CD4-positive, alpha-beta T cell treated with Interferon alpha-2 for 1 hour (primary cell): Measurements from ENCODE around the gene HBA2.
"Not testable (repeated sequence)": the region's sequence is repeated elsewhere in the genome, so short reads cannot be mapped to it uniquely, and the experiment has no call there.

ENCODE experiments used
- DNase-seq, 2 donors: peaks; one replicate each; pipeline ENCODE4 v3.0.0-alpha.2; 2020 to 2022

The HBA2 gene

DNA sequence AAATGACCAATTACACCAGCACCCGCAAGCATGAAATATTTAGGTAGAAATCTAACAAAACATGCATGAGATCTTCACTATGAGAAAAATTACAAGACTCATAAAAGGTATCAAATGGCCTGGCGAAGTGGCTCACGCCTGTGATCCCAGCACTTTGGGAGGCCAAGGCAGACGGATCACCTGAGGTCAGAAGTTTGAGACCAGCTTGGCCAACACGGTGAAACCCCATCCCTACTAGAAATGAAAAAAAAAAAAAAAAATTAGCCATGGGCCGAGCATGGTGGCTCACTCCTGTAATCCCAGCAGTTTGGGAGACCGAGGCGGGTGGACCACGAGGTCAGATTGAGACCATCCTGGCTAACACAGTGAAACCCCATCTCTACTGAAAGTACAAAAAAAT lies 31.4 kb downstream of the HBA2 start:
- not testable (repeated sequence) for DNase-seq

DNA sequence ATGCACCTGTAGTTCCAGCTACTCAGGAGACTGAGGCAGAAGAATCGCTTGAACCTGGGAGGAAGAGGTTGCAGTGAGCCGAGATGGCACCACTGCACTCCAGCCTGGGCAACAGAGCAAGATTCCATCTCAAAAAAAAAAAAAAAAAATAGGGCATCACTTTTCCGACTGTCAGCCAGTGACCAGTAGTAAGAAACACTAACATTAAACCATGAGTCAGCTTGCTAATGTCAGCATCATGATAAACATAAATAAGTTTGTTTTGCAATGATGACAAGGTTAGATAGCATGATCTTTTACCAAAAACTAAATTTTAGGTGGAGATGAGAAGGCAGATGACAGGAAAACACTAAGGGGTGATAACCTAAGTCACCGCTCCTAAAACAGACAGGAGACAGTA lies 36.7 kb downstream of the HBA2 start:
- not testable (repeated sequence) for DNase-seq

DNA sequence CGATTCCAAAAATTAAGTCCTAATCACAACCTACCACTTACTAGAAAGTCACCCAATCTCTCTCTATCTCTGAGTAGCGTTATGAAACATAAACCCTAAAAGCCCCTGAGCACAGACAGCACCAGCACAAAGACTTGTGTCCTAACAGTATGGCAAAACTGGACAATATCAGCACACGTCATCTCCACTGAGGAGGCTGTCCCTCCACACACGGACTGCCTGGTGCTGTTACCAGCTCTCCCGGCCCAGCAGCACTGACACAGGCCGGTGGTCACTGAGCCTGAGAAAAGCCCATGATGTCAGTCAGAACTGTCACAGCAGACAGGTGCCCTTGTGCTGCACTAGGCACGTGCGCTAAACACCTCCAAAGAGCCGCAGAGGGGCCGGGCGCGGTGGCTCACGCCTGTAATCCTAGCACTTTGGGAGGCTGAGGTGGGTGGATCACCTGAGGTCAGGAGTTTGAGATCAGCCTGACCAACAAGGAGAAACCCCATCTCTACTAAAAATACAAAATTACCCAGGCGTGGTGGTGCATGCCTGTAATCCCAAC lies 39.0 kb downstream of the HBA2 start:
- not testable (repeated sequence) for DNase-seq

DNA sequence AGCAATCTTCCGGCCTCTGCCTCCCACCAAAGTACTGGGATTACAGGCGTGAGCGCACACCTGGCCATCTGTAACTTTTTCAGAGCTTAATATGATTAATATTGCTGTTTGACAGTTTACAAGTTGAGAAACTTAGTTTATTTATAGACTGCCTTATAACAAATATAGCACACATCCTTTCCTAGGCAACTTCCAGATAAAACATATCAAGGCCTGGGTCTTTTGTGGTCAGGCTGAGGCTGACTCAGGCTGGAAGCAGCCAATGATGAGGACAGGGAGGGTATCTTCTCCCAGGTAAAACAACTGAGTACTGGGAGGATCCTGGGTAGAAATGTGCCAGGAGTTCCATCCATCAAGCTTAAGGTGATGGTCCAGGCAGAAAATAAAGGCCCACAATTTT lies 40.3 kb downstream of the HBA2 start:
- DNase-seq: no peak

DNA sequence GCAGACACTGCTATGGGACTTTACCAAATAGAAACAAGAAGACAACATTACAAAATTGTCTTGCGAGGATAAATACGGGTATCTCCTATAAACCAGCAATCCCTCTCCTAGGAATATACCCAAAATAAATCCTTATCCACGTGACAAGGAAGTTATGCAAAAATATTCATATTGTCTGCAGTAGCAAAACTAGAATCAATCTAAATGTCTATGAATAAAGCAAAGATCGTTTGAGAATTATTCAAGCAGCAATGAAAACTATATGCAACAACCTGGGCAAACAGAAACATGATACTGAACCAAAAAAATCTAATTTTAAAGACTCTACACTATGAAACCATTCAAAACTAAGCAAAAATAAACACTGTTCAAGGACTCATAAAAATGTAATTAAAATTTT lies 47.3 kb downstream of the HBA2 start:
- no peak for DNase-seq
